IMR-90 (cell line): Measurements from ENCODE around the gene SLC5A1. TPM values are rescaled to one million over a fixed set of nuclear protein-coding genes. Genes with fewer than 3 reads are reported as not detected.

Source experiments
- ATAC-seq: fragments of 200-7000 bp; cut with Tn5 transposase; 2 replicates; pipeline ENCODE4 v1.9.1; 2020; ENCODE audit warnings: low read depth, mild to moderate bottlenecking, moderate library complexity
- BruUV-seq: library from RNA; stranded (reverse); fragments of 400-500 nt; replicated peaks from 2 replicates; lab custom pipeline; 2021; lab: Mats Ljungman, UMichigan
- CTCF ChIA-PET: fragments of 300-600 bp; formaldehyde crosslinking; extraction: SDS; loops from one replicate; lab custom pipeline; 2021; ENCODE audit warnings: antibody characterized with exemption; lab: Yijun Ruan, JAX
- POLR2A ChIA-PET: fragments of 300-600 bp; sonication (Branson Sonifier 250); formaldehyde crosslinking; loops from one replicate; lab custom pipeline; 2022; ENCODE audit warnings: antibody characterized with exemption; ENCODE audit not compliant: unreplicated experiment; lab: Charles Lee
- DNase-seq: peaks from one replicate; pipeline ENCODE4 v3.0.0; 2013
- H2AFZ ChIP-seq: replicated peaks from 2 replicates; pipeline ENCODE3; 2013; ENCODE audit warnings: low read length, mild to moderate bottlenecking; ENCODE audit not compliant: poor library complexity
- H2AK5ac ChIP-seq: 2 replicates; pipeline ENCODE4 v1.6.1; 2013; ENCODE audit warnings: low read depth, low read length, inconsistent platforms
- H2AK9ac ChIP-seq: replicated peaks from 2 replicates; pipeline ENCODE3; 2013; ENCODE audit warnings: mild to moderate bottlenecking, low read depth, low read length, moderate library complexity; ENCODE audit not compliant: poor library complexity
- H2BK120ac ChIP-seq: 2 replicates; pipeline ENCODE4 v1.6.1; 2013; ENCODE audit warnings: low read depth, low read length, inconsistent platforms
- H2BK15ac ChIP-seq: 3 replicates; pipeline ENCODE4 v1.6.1; 2013; ENCODE audit warnings: low read depth, low read length, inconsistent platforms
- H2BK20ac ChIP-seq: 2 replicates; pipeline ENCODE4 v1.6.1; 2013; ENCODE audit warnings: low read depth, mild to moderate bottlenecking, inconsistent platforms, low read length, moderate library complexity
- H2BK5ac ChIP-seq: 2 replicates; pipeline ENCODE4 v1.6.1; 2013; ENCODE audit warnings: mild to moderate bottlenecking, low read depth, low read length, inconsistent platforms; ENCODE audit not compliant: poor library complexity, severe bottlenecking
- H3K14ac ChIP-seq: replicated peaks from 2 replicates; pipeline ENCODE4 v1.6.1; 2013; ENCODE audit warnings: low read depth, low read length, inconsistent platforms
- H3K18ac ChIP-seq: 2 replicates; pipeline ENCODE4 v1.6.1; 2013; ENCODE audit warnings: low read depth, low read length, control low read depth
- H3K23ac ChIP-seq: 2 replicates; pipeline ENCODE4 v1.6.1; 2013; ENCODE audit warnings: low read depth, low read length, inconsistent platforms
- H3K27ac ChIP-seq: 2 replicates; pipeline ENCODE4 v1.5.1; 2013; ENCODE audit warnings: mild to moderate bottlenecking, control low read depth, low read length; ENCODE audit not compliant: insufficient read depth
- H3K27me3 ChIP-seq: 2 replicates; pipeline ENCODE4 v1.6.1; 2013; ENCODE audit warnings: low read length; ENCODE audit not compliant: control insufficient read depth, insufficient read depth
- H3K36me3 ChIP-seq: 2 replicates; pipeline ENCODE4 v1.6.1; 2013; ENCODE audit warnings: low read length, mixed read lengths; ENCODE audit not compliant: control insufficient read depth, insufficient read depth
- H3K4ac ChIP-seq: 2 replicates; pipeline ENCODE4 v1.6.1; 2013; ENCODE audit warnings: low read depth, low read length, inconsistent platforms
- H3K4me1 ChIP-seq: 2 replicates; pipeline ENCODE4 v1.6.1; 2013; ENCODE audit warnings: low read length, mixed read lengths; ENCODE audit not compliant: control insufficient read depth, insufficient read depth
- H3K4me2 ChIP-seq: 2 replicates; pipeline ENCODE4 v1.6.1; 2013; ENCODE audit warnings: low read depth, mild to moderate bottlenecking, control low read depth, low read length, moderate library complexity
- H3K4me3 ChIP-seq: 2 replicates; pipeline ENCODE4 v1.5.1; 2013; ENCODE audit warnings: low read depth, mild to moderate bottlenecking, control low read depth, low read length, moderate library complexity; ENCODE audit not compliant: insufficient read depth
- H3K56ac ChIP-seq: 2 replicates; pipeline ENCODE4 v1.6.1; 2013; ENCODE audit warnings: low read length, inconsistent platforms; ENCODE audit not compliant: insufficient read depth; ENCODE audit errors: extremely low read depth
- H3K79me1 ChIP-seq, 2 experiments: 2 replicates each; pipeline ENCODE4 v1.6.1; 2013; ENCODE audit warnings: low read length in 2 of 2, inconsistent platforms in 1 of 2, low read depth in 1 of 2
- H3K9ac ChIP-seq: 2 replicates; pipeline ENCODE4 v1.6.1; 2013; ENCODE audit warnings: low read depth, low read length, control low read depth
- H3K9me1 ChIP-seq: 2 replicates; pipeline ENCODE4 v1.6.1; 2013; ENCODE audit warnings: low read length, inconsistent platforms; ENCODE audit not compliant: insufficient read depth
- H3K9me3 ChIP-seq: 2 replicates; pipeline ENCODE4 v1.6.1; 2013; ENCODE audit warnings: low read length; ENCODE audit not compliant: control insufficient read depth, insufficient read depth
- H4K20me1 ChIP-seq: 2 replicates; pipeline ENCODE4 v1.6.1; 2013; ENCODE audit warnings: low read length, inconsistent platforms; ENCODE audit not compliant: insufficient read depth
- H4K5ac ChIP-seq: 2 replicates; pipeline ENCODE4 v1.6.1; 2013; ENCODE audit warnings: mild to moderate bottlenecking, low read depth, low read length, control low read depth
- H4K8ac ChIP-seq, 2 experiments: 2 replicates each; pipeline ENCODE4 v1.6.1; 2013; ENCODE audit warnings: low read depth in 2 of 2, low read length in 2 of 2, control low read depth in 1 of 2, inconsistent platforms in 1 of 2
- H4K91ac ChIP-seq: 2 replicates; pipeline ENCODE4 v1.6.1; 2013; ENCODE audit warnings: low read depth, low read length, inconsistent platforms; ENCODE audit not compliant: insufficient read depth
- CTCF ChIP-seq: conservative IDR thresholded peaks from 2 replicates; pipeline ENCODE4 v1.5.1; 2012; ENCODE audit warnings: mild to moderate bottlenecking, low read depth, low read length, improper control_type of control experiment
- FOS ChIP-seq: fragments of 150-350 bp; IDR thresholded peaks from 2 replicates; pipeline ENCODE4 v1.6.1; 2016; ENCODE audit warnings: low read depth, low read length
- NFE2L2 ChIP-seq: fragments of 150-350 bp; IDR thresholded peaks from 2 replicates; pipeline ENCODE4 v1.6.1; 2016; ENCODE audit warnings: low read depth, mild to moderate bottlenecking, low read length
- USF2 ChIP-seq: fragments of 150-350 bp; IDR thresholded peaks from 2 replicates; pipeline ENCODE4 v1.6.1; 2017; ENCODE audit warnings: mild to moderate bottlenecking, antibody characterized with exemption, low read length, low read depth
- WGBS, 2 experiments: methylation state at CpG; one replicate each; pipeline versions ENCODE4 v1.1.5 to v1.1.7; 2013; ENCODE audit warnings: missing lambda C conversion rate in 2 of 2; ENCODE audit not compliant: insufficient read length in 1 of 2; ENCODE audit errors: extremely low coverage in 2 of 2; 5-methylcytosine and 5-hydroxymethylcytosine counted together
- dilution Hi-C: fragments of 300-500 bp; cut with HindIII; formaldehyde crosslinking; loops from one replicate; pipeline ENCODE4 v1.14.3; 2018; ENCODE audit warnings: low sequenced_read_pairs; ENCODE audit not compliant: unreplicated experiment
- in situ Hi-C: fragments of 300-500 bp; cut with MboI; formaldehyde crosslinking; loops from 3 replicates; pipeline ENCODE4 v1.14.3; 2019; ENCODE audit warnings: low sequenced_read_pairs, inconsistent platforms, mixed read lengths
- intact Hi-C: fragments of 100-400 bp; cut with micrococcal nuclease; formaldehyde crosslinking; loops from 2 replicates; pipeline ENCODE4 v1.10.0; 2022
- polyA plus RNA-seq, 3 experiments: library from polyadenylated mRNA; depleted of rRNA; stranded (reverse); fragments of >200 nt; gene quantifications; 2 replicates each; pipeline ENCODE4 v1.2.3, GENCODE V29; 2012; ENCODE audit warnings: low replicate concordance in 1 of 3
- total RNA-seq: library from RNA; depleted of rRNA; stranded (reverse); fragments of >200 nt; gene quantifications from 2 replicates; pipeline ENCODE4 v1.2.3, GENCODE V29; 2012
- TF ChIP-seq, protein P1 (sequence below): fragments of 150-350 bp; IDR thresholded peaks from 2 replicates; pipeline ENCODE4 v1.6.1; 2016; ENCODE audit warnings: low read depth, mild to moderate bottlenecking, low read length, moderate library complexity, borderline replicate concordance

The SLC5A1 gene
- total and polyA plus RNA-seq, 2 of the 4 experiments (the other 2 are of a cell fraction) = not detected

DNA sequence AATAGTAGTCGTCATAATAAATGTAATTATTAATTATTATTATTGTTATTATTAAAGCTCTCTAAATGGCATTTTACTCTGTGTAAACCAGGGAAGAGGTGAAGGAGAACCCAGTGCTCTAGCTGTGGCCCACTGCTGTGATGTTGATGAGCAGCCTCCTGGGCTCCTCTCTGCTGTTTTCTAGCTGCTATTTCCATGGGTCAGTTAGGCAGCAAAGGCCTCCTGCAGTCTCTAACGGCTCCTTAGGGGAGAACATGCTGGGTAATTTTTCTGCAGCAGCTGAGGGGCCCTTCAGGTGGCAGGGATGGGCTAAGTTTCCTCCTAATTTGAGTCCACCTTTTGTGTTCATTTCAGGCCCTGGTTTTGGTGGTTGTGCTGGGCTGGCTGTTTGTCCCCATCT is 24.6 kb downstream of the SLC5A1 start:
- Histone ChIP-seq H4K5ac (no peak overlapping the region), H3K4me3 (no peak overlapping the region), H3K79me1 (no peaks in the 10 kb centered on the region), H2BK120ac (no peak overlapping the region), H4K91ac (no peak overlapping the region), H3K9me1 (no peaks in the 10 kb centered on the region), H2AK9ac (no peak overlapping the region), H4K8ac (no peak overlapping the region), H3K9ac (no peak overlapping the region), H3K56ac (no peak overlapping the region), H2BK15ac (no peak overlapping the region), H2BK5ac (no peak overlapping the region), H3K4ac (no peak overlapping the region), H2AK5ac (no peak overlapping the region), H3K9me3 (no peaks in the 10 kb centered on the region), H2AFZ (no peak overlapping the region), H4K20me1 (no peaks in the 10 kb centered on the region), H3K14ac (no peak overlapping the region), H3K27ac (no peak overlapping the region), H3K4me1 (no peaks in the 10 kb centered on the region), H3K18ac (no peak overlapping the region), H3K36me3 (no peaks in the 10 kb centered on the region), H2BK20ac (no peak overlapping the region), H3K27me3 (peaks cover 10% of the 10 kb centered on the region), H3K23ac (no peak overlapping the region), H3K4me2 (no peak overlapping the region)
- no CpG with 5 or more reads among the region's 2 CpGs for WGBS, 2 experiments
- TF ChIP-seq CTCF = no peak
- no peak for TF ChIP-seq NFE2L2
- TF ChIP-seq USF2 = no peak
- TF ChIP-seq FOS = no peak
- TF ChIP-seq, protein P1, sequence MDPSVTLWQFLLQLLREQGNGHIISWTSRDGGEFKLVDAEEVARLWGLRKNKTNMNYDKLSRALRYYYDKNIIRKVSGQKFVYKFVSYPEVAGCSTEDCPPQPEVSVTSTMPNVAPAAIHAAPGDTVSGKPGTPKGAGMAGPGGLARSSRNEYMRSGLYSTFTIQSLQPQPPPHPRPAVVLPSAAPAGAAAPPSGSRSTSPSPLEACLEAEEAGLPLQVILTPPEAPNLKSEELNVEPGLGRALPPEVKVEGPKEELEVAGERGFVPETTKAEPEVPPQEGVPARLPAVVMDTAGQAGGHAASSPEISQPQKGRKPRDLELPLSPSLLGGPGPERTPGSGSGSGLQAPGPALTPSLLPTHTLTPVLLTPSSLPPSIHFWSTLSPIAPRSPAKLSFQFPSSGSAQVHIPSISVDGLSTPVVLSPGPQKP = no peak
- CTCF ChIA-PET = no interaction called here
- in situ Hi-C loops (no loop called here), intact Hi-C loops (no loop called here), dilution Hi-C loops (no loop called here)
- DNase-seq = no peak
- POLR2A ChIA-PET = no interaction called here
- ATAC-seq = no peak
- no TSS peak for BruUV-seq
